WERI-Rb-1 (cell line): Measurements from ENCODE around the gene IGSF9.

Source experiments
- DNase-seq: peaks from one replicate; pipeline ENCODE4 v3.0.0-alpha.2; 2020
- H3K27ac ChIP-seq: fragments of 250-450 bp; sonication (Bioruptor Pico); 2 replicates; pipeline ENCODE4 v1.5.1; 2020; ENCODE audit warnings: mild to moderate bottlenecking, moderate library complexity
- H3K27me3 ChIP-seq: fragments of 250-450 bp; sonication (Bioruptor Pico); 2 replicates; pipeline ENCODE4 v1.5.1; 2021; ENCODE audit warnings: mild to moderate bottlenecking, low read depth, moderate library complexity; ENCODE audit not compliant: insufficient read depth, severe bottlenecking
- H3K36me3 ChIP-seq: fragments of 250-450 bp; sonication (Bioruptor Pico); 2 replicates; pipeline ENCODE4 v1.5.1; 2020; ENCODE audit warnings: mild to moderate bottlenecking, moderate library complexity
- H3K4me3 ChIP-seq: 2 replicates; pipeline ENCODE4 v1.5.1; 2011; ENCODE audit warnings: low read depth, mild to moderate bottlenecking, control low read depth, low read length
- H3K9me3 ChIP-seq: fragments of 250-450 bp; sonication (Bioruptor Pico); 2 replicates; pipeline ENCODE4 v1.5.1; 2021; ENCODE audit warnings: mild to moderate bottlenecking, moderate library complexity; ENCODE audit not compliant: severe bottlenecking
- TF ChIP-seq, protein P1 (sequence below): IDR thresholded peaks from 2 replicates; pipeline ENCODE4 v1.5.1; 2011; ENCODE audit warnings: low read depth, mild to moderate bottlenecking, control low read depth, inconsistent platforms, low read length

The IGSF9 gene

DNA sequence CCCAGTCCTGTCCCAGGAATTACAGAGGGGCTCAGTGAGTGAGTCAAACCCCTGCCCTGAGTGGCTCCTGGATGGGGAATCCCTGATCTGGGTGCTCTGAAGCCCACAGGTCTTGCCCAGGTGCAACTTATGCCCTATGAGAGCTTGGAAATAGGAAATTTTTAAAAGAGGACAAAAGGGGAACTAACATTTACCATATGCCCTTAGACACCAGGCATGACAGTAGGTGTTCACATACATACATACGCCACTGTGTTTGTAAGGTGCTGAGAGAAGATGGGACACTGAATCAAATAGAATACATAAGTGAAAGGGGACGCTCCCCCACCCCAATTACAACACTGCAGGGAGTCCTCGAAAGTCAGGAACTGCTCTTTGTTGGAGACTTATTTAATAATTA lies 46.9 kb downstream of the IGSF9 start:
- TF ChIP-seq, protein P1, sequence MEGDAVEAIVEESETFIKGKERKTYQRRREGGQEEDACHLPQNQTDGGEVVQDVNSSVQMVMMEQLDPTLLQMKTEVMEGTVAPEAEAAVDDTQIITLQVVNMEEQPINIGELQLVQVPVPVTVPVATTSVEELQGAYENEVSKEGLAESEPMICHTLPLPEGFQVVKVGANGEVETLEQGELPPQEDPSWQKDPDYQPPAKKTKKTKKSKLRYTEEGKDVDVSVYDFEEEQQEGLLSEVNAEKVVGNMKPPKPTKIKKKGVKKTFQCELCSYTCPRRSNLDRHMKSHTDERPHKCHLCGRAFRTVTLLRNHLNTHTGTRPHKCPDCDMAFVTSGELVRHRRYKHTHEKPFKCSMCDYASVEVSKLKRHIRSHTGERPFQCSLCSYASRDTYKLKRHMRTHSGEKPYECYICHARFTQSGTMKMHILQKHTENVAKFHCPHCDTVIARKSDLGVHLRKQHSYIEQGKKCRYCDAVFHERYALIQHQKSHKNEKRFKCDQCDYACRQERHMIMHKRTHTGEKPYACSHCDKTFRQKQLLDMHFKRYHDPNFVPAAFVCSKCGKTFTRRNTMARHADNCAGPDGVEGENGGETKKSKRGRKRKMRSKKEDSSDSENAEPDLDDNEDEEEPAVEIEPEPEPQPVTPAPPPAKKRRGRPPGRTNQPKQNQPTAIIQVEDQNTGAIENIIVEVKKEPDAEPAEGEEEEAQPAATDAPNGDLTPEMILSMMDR = no peak
- H3K36me3 ChIP-seq = no peaks in the 10 kb centered on the region
- H3K27me3 ChIP-seq = peaks cover 54% of the 10 kb centered on the region
- DNase-seq = no peak
- no peak overlapping the region for H3K27ac ChIP-seq
- peaks cover 4% of the 10 kb centered on the region for H3K9me3 ChIP-seq
- H3K4me3 ChIP-seq = no peak overlapping the region

DNA sequence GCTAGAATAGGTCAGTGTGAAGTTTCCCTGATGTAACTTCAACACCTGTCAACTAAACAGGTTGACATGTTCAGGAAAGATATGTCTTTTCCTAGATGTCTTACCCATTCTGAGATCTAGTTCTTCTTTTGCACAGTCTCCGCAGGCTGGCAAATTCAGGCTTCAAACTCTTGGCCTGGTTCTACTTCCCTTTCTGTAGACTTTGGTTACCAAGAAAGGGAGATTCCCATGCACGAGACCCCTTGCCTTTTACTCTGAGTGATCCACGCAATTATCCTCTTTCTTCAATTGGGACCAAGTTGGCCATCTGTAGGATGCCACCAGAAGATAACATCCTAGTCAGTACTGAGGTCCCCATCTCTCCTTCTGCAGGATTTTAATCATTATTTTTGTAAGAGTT lies 47.5 kb downstream of the IGSF9 start:
- TF ChIP-seq, protein P1 = no peak
- no peaks in the 10 kb centered on the region for H3K36me3 ChIP-seq
- peaks cover 2% of the 10 kb centered on the region for H3K9me3 ChIP-seq
- DNase-seq = no peak
- no peak overlapping the region for H3K27ac ChIP-seq
- H3K27me3 ChIP-seq = peaks cover 59% of the 10 kb centered on the region
- no peak overlapping the region for H3K4me3 ChIP-seq

DNA sequence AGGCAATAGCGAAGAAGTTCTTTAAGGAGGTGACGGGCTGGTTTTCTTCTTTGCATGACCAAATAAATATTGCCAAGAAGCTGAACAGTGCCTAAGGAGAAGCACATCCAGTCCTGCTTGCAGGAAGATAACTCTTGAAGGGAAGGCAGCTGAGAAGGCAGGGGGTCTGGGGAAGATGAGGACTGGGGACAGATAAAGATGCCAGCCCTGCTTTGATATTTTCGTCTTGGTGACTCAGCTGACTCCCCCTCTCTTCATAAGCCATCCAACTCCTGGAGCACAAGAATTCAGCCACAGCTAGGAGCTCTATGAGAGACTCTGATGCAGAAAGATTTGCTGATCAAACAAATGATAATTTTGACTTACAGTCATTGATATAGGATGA lies 48.9 kb downstream of the IGSF9 start:
- H3K36me3 ChIP-seq = no peaks in the 10 kb centered on the region
- TF ChIP-seq, protein P1 = no peak
- DNase-seq = no peak
- H3K4me3 ChIP-seq = no peak overlapping the region
- peaks cover 2% of the 10 kb centered on the region for H3K9me3 ChIP-seq
- H3K27ac ChIP-seq = no peak overlapping the region
- H3K27me3 ChIP-seq = peaks cover 60% of the 10 kb centered on the region

DNA sequence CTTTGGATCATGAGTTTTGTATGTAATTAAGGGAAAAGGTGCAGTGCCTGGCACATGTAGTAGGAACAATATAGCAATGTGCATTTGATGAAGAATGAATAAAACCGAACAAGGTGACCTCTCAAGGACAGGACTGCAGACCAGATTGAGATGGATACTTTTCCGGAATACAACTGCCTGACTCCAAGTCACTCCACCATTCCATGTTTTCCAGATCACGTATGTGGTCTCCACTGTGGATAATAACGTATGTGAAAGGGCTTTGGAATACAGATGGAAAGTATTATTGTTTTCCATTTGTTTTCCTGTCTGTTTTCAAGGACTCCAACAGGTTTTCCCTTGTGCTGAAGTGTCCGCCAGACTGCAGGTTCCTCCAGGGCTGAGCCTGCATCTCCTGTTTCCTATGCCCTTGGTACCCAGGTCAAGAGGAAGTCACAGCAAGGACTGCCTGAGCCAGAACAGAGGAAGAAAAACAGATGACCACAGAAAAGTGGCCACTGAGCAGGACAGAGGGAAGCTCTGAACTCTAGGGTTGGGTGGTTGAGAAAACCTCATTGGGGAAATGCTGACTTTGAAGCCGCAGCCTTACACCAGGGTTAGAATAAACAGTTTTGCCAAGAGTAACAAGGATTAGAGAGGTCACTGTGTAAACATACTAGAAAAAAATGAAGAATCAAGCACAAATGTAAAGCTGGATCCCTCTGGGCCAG lies 49.4 kb downstream of the IGSF9 start:
- Histone ChIP-seq H3K4me3 (no peak overlapping the region), H3K27ac (no peak overlapping the region), H3K9me3 (peaks cover 2% of the 10 kb centered on the region), H3K36me3 (no peaks in the 10 kb centered on the region), H3K27me3 (peaks cover 63% of the 10 kb centered on the region)
- DNase-seq = no peak
- TF ChIP-seq, protein P1 = no peak

DNA sequence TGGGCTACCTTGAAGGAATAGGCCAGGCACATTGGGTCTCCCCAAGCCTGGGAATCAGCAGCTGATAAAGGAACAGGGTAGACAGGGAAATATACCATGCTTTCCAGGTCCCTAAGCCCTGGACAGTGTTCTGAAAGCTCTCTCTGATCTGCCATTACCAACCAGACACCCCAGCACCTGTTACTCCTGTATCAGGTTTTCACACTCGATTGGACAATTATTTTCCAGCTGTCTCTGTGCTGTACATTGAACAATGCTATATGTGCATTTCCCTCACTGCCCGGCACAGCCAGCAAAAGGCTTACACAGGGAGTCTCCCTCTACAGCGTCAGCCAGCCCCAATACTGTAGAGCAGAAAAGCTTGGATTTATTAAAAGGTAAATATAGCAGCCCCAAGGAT lies 50.1 kb downstream of the IGSF9 start:
- H3K27me3 ChIP-seq = peaks cover 61% of the 10 kb centered on the region
- no peak for DNase-seq
- H3K4me3 ChIP-seq = no peak overlapping the region
- no peak overlapping the region for H3K27ac ChIP-seq
- TF ChIP-seq, protein P1 = no peak
- no peaks in the 10 kb centered on the region for H3K36me3 ChIP-seq
- peaks cover 2% of the 10 kb centered on the region for H3K9me3 ChIP-seq

DNA sequence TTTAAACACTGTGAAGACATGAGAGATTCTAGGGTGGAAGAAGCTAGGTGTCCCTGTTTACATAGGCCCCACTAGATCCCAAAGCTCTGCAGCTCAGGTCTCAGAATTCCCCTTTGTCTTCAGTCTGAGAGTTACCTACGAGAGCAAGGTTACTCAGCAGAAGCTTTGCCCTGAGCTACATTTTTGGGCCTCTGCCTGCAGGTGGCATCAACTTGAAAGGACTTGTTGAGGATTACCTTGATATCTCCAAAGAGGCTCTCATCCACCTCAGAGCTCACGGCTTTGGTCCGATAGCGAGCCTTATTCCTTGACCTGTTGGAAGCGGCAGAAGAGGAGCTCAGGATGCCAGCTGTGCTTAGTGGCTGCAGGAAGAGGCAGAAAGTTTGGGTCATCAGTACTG lies 52.5 kb downstream of the IGSF9 start:
- Histone ChIP-seq H3K9me3 (no peaks in the 10 kb centered on the region), H3K36me3 (no peaks in the 10 kb centered on the region), H3K4me3 (no peak overlapping the region), H3K27me3 (peaks cover 69% of the 10 kb centered on the region), H3K27ac (no peak overlapping the region)
- DNase-seq = peak; percentile 36
- TF ChIP-seq, protein P1 = peak; percentile 27; the same call in 1 of the 2 replicates
